ENCODE measurements around the gene MOV10.

- no peak for TF ChIP-seq CTCF (IDR thresholded peaks at IDR 0.05)
- TF ChIP-seq EP300 (IDR thresholded peaks at IDR 0.05; ENCODE audit: low read depth) = no peak
These were observed 40.8 kb upstream of the MOV10 start for GRCh38 chr1:112633628-112634027.

All from transverse colon (tissue), 3 donors.